RWPE1 (cell line): Measurements from ENCODE around the gene PPP1R1A.

ENCODE experiments used
- CTCF ChIA-PET: fragments of 350-600 bp; sonication (Branson Sonifier 250); formaldehyde crosslinking; extraction: SDS; loops from one replicate; lab custom pipeline; 2021; lab: Yijun Ruan, JAX
- POLR2A ChIA-PET: fragments of 400-600 bp; formaldehyde crosslinking; extraction: SDS; loops from one replicate; lab custom pipeline; 2020; ENCODE audit warnings: antibody characterized with exemption; ENCODE audit not compliant: low non-redundant PET; lab: Yijun Ruan, JAX
- DNase-seq: peaks from one replicate; pipeline ENCODE4 v3.0.0; 2012; ENCODE audit warnings: low spot score
- H3K27ac ChIP-seq: fragments of 450-650 bp; 2 replicates; pipeline ENCODE4 v1.5.1; 2017
- TF ChIP-seq, protein P1 (sequence below): fragments of 450-650 bp; conservative IDR thresholded peaks from 2 replicates; pipeline ENCODE4 v1.5.1; 2017; ENCODE audit warnings: low read depth, mild to moderate bottlenecking

The PPP1R1A gene

GRCh38 chr12:54627304-54627703 lies 38.8 kb upstream of the PPP1R1A start:
- TF ChIP-seq, protein P1, sequence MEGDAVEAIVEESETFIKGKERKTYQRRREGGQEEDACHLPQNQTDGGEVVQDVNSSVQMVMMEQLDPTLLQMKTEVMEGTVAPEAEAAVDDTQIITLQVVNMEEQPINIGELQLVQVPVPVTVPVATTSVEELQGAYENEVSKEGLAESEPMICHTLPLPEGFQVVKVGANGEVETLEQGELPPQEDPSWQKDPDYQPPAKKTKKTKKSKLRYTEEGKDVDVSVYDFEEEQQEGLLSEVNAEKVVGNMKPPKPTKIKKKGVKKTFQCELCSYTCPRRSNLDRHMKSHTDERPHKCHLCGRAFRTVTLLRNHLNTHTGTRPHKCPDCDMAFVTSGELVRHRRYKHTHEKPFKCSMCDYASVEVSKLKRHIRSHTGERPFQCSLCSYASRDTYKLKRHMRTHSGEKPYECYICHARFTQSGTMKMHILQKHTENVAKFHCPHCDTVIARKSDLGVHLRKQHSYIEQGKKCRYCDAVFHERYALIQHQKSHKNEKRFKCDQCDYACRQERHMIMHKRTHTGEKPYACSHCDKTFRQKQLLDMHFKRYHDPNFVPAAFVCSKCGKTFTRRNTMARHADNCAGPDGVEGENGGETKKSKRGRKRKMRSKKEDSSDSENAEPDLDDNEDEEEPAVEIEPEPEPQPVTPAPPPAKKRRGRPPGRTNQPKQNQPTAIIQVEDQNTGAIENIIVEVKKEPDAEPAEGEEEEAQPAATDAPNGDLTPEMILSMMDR, result no peak
- ChIA-PET POLR2A (no interaction called here), CTCF (no interaction called here)
- H3K27ac ChIP-seq, result no peak overlapping the region
- DNase-seq, result no peak

DNA sequence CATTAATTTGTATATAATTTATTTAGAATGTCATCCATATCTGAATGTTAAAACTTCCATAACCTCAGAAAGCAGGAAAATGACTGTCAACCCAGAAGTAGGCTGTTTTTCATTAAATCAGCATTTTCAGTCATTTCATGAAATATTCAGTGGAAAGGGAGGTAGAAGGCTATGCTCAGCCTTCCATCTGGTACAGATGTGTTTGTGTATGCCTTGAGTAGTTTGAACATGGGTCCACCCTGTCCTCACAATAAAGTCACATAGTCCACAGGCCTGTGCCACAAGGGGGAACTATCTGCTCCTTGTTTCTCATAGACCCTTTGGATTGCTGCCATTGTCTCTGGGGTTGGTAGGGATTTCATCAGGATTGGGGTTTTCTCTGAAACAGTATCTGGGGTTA lies 37.1 kb upstream of the PPP1R1A start:
- no peak for DNase-seq
- ChIA-PET CTCF (interaction anchor here (0.5 kb wide), 1 partner anchor 25 kb away, joined by 7 read pairs; no protein-coding TSS in a partner anchor), POLR2A (no interaction called here)
- H3K27ac ChIP-seq, result no peak overlapping the region
- TF ChIP-seq, protein P1, result no peak

GRCh38 chr12:54624315-54625279 lies 36.1 kb upstream of the PPP1R1A start:
- POLR2A ChIA-PET, result no interaction called here
- TF ChIP-seq, protein P1, result no peak
- no peak for DNase-seq
- CTCF ChIA-PET, result interaction anchor here (0.7 kb wide), 1 partner anchor 22 kb away, joined by 3 read pairs; no protein-coding TSS in a partner anchor
- H3K27ac ChIP-seq, result no peak overlapping the region

- POLR2A ChIA-PET, result no interaction called here
- CTCF ChIA-PET, result interaction anchor here (0.6 to 0.7 kb wide), 5 partner anchors 30 to 846 kb away, joined by 3 to 4 read pairs (median 4); no protein-coding TSS in a partner anchor
- H3K27ac ChIP-seq, result no peak overlapping the region
- peak; percentile 30 for DNase-seq
- TF ChIP-seq, protein P1, result 0 out of 2 replicates have a peak, but pooled peaks have one; percentile 5
These were observed 34.2 kb upstream of the PPP1R1A start for GRCh38 chr12:54622463-54623183.

DNA sequence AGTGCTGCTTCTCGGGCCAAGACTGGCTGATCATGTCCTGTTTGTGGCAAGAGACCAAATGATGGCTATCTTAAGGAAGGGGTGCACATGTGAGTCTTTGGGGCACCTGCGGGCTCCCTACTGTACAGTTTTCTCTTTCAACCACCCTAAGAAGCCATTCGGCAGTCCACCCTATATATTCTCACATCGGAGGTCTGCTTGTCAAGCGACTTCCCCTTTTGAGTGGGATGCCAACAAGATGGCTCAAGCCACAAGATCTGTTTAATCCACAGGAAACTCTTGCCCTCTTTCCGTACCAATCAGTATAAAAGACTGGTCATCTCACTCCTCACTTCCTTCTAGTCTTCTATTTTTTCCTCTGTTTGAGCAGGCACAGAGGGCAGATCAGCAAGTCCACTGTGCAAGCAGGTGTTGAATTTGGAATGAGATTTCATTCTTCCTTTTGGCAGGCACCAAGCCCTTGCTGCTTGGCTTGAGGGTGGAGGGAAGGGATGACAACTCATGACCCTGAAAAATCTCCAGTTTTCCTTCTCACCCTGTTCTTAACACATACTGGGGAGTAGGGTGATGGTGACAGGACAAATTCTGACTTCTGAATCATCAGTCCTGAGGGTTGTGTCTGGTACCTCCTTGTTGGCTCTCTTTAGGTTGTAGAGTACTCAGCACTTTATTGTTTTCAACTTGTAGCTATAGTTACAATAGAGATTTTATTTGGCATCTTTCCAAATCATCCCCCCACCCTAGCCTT lies 28.6 kb upstream of the PPP1R1A start:
- DNase-seq, result no peak
- no peak overlapping the region for H3K27ac ChIP-seq
- ChIA-PET CTCF (no interaction called here), POLR2A (no interaction called here)
- TF ChIP-seq, protein P1, result no peak
